LNCAP (cell line): ENCODE results near the gene LNX1.

Source experiments
- TF ChIP-seq, protein P1 (sequence below): fragments of 450-650 bp; IDR thresholded peaks from 2 replicates; pipeline ENCODE4 v1.5.1; 2017; ENCODE audit warnings: mild to moderate bottlenecking

The LNX1 gene

DNA sequence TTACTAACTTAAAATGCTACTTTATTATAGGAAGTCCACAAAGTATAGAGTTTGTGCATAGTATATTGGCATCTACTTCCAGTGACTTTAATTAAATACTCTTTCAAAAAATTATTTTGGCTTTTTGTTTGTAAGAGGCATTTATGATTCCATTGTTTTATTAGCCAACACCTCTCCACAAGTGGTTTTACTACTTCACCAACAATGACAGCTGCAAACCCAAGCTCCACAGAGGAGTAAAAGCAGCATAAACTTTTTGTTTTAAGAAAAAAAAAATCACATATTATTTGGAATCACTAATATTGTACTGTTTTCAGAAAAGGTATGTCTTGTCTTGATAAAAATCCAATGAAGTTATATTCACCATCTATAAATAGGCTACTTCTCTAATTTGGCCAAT is 125.4 kb downstream of the LNX1 start:
- TF ChIP-seq, protein P1, sequence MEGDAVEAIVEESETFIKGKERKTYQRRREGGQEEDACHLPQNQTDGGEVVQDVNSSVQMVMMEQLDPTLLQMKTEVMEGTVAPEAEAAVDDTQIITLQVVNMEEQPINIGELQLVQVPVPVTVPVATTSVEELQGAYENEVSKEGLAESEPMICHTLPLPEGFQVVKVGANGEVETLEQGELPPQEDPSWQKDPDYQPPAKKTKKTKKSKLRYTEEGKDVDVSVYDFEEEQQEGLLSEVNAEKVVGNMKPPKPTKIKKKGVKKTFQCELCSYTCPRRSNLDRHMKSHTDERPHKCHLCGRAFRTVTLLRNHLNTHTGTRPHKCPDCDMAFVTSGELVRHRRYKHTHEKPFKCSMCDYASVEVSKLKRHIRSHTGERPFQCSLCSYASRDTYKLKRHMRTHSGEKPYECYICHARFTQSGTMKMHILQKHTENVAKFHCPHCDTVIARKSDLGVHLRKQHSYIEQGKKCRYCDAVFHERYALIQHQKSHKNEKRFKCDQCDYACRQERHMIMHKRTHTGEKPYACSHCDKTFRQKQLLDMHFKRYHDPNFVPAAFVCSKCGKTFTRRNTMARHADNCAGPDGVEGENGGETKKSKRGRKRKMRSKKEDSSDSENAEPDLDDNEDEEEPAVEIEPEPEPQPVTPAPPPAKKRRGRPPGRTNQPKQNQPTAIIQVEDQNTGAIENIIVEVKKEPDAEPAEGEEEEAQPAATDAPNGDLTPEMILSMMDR: no peak

DNA sequence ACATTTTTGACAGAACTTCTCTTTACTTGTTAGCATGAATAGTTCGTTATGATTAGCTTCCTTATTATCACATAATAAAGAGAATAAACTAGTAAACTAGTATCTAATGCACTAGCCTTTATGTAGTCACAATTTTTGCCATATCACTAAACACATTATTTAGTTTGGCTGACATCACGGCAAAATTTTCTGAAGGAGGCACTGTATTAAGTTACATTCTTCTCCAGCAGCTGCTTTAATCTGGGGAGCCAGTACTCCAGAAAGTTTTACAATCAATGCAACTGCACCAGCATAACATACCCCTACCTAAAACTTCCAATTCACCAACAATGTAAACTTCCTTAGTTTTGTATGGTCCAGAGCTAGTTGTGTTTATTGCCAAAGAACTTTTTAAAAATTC is 126.0 kb downstream of the LNX1 start:
- TF ChIP-seq, protein P1: no peak

DNA sequence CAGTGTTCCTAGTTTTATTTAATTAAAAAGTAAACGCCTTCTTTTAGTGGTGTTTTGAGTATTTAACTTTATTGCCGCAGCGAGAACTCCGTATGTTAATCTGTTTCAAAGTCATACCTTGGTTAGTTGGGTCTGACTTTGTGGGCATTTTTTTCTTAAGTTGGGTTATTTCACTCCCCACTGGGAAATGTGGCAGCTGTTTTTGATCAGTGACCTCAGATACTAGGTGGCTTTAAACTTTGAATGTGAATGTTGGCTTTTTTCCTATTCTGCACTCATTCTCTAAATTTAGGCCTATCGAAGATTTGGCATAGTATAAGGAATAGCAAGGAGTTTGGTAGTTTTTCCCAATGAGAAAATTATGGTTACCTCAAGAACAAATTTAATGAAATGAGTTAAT is 127.9 kb downstream of the LNX1 start:
- TF ChIP-seq, protein P1: no peak

DNA sequence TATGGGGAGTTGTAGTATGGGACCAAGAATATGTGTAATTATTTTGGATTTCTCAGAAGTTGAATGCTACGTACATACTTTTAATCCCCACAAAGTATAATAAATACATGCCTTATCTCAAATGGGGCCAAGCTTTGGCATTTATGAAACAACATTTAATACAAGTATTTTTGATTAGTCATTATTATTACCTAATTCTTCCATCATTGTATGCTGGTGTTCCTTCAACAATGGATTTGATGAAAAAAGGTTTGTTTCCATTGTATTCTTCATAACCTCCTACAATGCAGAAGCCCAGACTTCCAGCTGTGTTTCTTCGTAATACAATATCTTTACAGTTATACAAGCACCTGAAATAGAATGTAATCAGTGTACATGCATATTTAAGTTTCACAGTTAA is 130.0 kb downstream of the LNX1 start:
- TF ChIP-seq, protein P1: no peak

DNA sequence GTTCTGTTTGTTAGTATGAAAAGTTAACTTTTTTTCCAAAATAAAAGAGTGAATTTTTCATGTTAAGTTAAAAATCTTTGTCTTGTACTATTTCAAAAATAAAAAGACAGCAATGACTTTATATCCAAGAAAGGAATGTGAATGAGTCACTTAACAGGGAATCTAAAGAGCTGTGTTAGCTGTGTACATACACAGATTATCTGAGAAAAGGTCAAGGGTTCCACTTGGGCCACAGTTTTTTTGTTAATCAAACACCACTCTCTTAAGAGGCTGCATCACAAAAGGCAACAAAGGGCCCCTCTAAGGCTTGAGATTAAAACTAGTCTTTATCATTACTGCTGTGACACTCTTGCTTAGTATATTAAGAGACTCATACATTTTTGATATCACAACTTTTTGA is 131.7 kb downstream of the LNX1 start:
- TF ChIP-seq, protein P1: no peak

DNA sequence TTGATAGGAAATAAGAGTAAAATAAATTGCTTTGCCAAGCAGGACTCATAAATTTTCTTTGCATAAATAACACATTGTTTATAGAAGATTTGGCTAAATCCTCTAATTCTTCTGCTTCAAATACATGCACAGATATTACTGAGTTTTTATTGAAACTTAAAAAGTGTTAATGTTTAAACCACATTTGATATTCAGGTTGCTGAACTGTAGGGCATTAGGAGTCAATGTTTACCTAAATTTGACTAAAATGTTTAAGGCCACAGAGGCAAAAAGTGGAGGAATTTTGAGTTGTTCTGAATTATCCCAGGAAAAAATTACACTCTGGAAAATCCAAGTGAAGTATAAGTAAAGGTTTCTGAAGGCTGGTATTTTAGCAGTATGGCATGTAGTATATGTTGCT is 135.1 kb downstream of the LNX1 start:
- TF ChIP-seq, protein P1: no peak

DNA sequence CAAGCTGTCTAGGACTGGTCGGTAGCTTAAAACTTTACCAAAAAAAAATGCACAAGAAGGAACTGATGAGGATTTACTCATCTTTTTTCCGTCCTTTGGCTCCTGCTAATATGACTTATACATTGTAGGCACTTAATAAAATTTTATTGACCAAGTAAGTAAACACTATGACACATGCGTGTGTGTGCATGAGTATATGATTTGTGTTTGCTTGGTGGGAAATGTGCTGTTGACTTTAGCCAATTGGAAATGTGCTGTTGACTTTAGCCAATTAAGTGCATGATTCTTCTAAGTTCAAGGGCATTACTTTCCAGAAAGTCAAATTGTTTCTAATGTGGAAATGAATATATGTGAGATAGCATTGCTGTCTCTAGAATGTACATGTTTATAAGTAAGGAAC is 135.5 kb downstream of the LNX1 start:
- TF ChIP-seq, protein P1: no peak

DNA sequence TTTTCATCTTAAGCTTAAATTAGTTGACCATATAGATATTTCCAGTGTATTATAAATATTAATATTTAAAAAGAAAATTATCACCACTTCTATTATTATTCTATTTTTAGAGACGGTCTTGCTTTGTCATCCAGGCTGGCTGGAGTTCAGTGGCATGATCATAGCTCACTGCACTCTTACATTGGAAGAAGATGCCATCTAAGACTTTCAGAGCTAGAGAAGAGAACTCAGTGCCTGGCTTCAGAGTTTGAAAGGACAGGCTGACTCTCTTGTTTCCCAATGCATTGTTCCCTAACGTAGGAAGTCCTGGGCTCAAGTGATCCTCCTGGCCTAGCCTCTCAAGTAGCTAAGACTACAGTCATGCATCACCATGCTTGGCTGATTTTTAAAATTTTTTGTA is 137.9 kb downstream of the LNX1 start:
- TF ChIP-seq, protein P1: no peak
